Myometrial cell (primary cell): ENCODE data around the gene SERTAD1. TPM values are rescaled to one million over a fixed set of nuclear protein-coding genes. Genes with fewer than 3 reads are reported as not detected.

Source experiments
- total RNA-seq: library from RNA; depleted of rRNA; stranded (reverse); fragments of >200 nt; gene quantifications from 2 replicates; pipeline ENCODE4 v1.2.3, GENCODE V29; 2015

Gene SERTAD1, protein sequence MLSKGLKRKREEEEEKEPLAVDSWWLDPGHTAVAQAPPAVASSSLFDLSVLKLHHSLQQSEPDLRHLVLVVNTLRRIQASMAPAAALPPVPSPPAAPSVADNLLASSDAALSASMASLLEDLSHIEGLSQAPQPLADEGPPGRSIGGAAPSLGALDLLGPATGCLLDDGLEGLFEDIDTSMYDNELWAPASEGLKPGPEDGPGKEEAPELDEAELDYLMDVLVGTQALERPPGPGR
- total RNA-seq: 23.4 and 33.2 TPM in 2 replicates

DNA sequence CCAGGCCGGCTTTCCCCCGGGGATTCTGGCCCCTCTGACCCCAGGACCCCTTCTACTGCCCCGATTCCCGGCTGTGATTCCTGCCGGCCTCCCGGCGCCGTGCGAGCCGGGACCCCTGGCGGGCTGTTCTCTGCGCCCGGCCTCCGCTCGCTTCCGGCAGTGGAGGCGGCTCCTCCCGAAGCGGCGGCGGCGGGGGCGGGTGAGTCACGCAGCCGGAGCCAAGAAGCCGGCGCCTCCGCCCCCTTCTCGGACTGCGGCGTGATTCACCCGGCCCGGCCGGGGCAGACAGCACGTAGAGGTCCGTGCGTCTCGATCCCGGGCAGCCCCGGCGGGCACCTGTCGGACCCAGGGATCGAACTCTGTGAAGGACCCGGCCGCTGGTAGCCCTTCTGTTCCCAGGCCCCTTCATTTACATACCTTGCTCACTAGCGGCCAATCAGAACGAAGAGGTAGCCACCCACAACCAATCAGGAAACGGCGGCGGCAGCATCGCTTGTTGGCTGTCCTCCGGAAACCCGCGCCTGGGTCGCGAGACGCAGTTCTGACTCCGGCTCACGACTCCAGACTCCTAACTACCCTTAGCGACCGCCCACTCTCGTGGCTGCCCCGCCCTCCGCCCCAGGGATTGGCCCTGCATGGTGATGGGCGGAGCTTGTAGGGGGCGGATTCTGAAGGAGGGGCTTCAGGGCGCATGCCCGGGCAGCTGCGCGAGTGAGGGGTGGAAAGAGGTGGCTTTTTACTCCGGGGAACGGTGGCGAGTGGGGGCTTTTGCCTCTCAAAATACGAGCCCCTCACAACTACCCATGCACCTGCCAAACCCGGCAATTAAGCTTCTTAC is at the start of gene SERTAD1:
TSS of gene SERTAD1 (minus strand) at position 543 of the 838 bp plus-strand sequence. CDS start 2,446 bp downstream, outside the sequence.

DNA sequence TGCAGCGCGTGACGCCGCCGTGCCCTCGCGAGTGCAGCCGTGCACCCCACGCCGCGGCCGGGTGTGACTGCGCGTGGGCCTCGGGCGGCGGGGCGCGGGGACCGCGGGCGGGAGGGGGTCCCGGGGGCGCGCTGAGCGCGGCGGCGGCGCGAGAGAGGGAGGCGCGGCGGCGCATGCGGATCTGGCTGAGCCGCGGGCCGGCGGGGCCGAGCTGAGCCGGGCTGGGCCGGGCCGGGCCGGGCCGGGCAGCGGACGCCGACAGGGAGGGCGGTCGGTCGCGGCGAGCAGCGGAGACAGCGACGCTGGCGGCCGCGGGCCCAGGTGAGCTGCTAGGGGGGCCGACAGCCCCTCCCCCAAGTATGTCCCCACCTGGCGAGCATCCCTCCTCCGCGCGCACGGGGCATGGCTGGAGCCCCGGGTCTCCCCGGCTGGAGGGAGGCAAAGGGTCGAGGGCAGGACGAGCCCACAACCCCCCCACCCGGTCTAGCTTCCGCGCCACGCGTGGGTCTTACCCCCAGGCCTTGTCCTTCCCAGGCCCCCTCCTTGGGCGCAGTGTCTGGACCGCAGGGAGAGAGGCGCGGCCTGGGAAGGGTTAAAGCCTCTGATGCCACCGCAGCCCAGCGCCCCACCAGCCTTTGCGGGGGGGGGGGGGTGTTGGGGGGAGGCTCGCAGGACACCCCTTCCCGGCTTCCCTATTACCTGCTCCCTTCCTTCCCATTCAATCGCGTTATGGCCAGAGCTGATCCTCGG is 41.4 kb upstream of the SERTAD1 start, which contains the start of gene SPTBN4:
TSS of gene SPTBN4 (plus strand) at position 17 of the 750 bp plus-strand sequence. CDS start 5,621 bp downstream, outside the sequence.

DNA sequence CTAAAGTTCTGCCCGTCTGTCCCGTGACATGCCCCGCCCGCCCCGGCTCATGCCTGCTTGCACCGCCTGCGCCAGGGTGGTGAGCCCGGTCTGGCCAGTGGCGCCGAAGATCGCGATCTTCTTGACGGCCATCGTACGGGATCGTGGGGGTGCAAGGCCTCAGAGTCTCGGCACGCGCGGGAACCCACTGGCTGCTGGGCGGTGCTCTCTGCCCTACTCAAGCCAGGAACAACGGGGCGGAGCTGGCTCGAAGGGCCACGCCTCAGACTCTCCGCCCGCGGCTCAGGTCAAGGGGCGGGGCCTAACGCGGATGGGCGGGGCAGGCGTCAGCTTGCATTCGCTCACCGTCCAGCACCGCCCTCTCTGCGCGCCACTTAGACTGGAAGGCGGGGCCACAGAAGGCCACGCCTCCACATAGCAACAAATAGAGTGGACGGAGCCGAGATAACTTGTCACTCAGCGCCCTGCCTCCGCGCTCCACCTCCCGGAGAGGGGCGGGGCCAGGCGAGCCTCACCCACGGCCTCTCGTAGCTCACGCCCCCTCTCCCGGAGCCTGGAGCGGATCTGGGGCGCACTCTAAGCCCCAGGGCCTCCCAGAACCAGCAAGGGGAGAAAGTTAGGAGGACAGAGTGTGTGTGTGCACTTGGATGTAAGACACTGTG is 39.9 kb upstream of the SERTAD1 start, which contains the start of gene BLVRB:
TSS of gene BLVRB (minus strand) at position 189 of the 662 bp plus-strand sequence. CDS start at position 132, 57 bp downstream.

DNA sequence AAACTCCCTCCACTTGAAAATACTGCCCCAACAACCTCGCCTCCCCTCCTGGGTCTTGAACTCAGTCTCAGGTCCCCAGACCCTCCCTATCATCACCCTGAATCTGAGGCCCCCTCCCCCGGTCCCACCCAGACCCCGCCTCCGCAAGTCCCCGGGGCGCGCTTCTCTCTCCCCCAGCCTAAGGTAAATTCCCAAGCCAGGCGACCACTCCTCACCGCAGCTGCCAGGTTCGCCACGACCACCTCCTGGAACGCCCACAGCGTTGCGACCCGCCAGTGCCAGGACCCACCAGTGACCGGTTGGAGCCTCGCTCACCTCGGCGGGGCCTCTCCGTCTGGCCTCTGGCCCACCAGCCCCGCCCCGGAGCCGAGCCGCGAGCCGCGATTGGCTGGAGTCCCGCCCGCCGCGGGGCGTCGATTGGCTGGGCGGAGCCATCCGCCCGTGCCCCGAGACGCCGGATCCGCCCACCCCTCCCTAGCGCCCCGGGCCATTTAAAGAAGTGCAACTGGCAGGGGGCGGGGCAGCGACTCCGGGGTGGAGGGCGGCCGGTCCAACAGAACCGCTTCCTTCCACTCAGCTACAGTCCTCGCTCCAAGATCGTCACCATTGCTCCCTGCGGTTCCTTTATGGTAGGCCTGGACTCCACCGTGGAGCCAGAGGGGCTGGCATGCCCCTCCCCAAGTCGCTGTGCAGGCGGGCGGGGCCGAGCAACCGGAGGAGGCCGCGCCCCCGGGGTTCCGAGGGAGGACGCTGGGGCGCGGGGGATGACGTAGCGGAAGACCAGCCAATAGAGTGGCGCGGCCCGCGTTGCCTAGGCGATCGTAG is 18.4 kb upstream of the SERTAD1 start, which contains the start of gene SERTAD3:
TSS of gene SERTAD3 (minus strand) at position 336 of the 825 bp plus-strand sequence. CDS start 2,255 bp downstream, outside the sequence.

DNA sequence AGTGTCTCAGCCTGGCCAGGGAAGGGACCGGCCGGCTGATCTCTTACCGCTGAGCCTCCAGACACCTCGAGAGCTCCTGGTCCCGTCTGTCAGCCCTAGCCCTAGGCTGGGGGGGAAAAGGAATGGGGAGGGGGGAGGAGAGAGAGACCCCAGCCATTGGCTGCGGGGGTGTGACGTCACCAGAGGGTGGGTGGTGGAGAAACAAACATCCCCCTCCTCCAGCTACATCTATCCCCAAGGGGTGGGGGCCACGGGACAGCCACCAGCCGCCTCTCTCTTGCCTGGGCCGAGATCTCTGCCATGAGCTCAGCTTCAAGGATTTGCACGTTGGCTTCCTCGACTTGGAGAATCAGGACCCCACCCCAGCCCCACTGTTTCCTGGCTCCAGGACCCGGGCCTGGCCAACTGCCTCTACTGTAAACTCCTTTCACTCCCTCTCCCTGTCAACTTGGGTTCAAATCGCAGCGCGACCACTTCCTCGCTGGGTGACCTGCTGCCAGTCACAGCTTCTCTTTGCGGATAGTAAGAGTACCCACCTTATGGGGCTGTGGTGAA is 12.4 kb downstream of the SERTAD1 start, which contains the start of gene PRX:
TSS of gene PRX (minus strand) at position 88 of the 555 bp plus-strand sequence. CDS start 5,446 bp downstream, outside the sequence.

DNA sequence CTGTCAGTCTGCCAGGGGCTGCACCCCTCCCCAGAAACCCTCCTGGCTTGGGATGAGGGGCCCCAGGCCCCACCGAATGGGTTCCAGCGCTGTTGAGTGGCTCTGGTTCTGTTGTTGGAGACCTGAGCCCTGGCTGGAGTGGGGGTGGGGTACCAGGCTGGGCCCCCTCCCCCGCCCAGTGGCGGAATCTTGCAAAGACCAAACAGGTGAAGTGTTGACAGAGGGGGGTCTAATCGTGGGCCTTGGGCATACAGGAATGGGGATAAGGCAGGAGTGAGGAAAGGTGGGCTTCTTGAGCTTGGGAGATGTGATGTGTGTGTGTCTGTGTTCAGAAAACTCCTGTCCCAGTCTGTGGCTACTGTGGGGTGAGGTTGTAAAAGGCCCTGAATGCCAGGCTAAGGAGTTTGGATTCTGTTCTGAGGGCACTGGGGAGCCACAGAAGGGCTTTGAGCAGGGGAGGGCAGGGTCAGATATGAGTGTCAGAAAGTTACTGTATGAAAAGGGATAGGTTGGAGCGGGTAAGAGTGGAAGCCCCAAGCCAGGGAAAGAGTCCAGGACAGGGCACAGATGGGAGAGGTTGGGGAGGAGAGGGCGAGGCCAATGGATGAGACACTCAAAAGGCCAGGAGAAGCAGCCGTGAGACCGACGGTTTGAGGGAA is 35.6 kb downstream of the SERTAD1 start, which contains the start of gene HIPK4:
TSS of gene HIPK4 (minus strand) at position 98 of the 659 bp plus-strand sequence. CDS start 279 bp downstream, outside the sequence.

Other genes starting within 250 kb of the SERTAD1 start
- 6.0 and 10.4 TPM in 2 replicates for gene MAP3K10, start 234.6 kb downstream of the SERTAD1 start, total RNA-seq
- gene TTC9B, start 207.6 kb downstream of the SERTAD1 start, total RNA-seq: not detected in 2 replicates
- gene CCNP, start 199.3 kb downstream of the SERTAD1 start, total RNA-seq: not detected in 2 replicates
- 97.3 and 125 TPM in 2 replicates for gene AKT2, start 140.6 kb downstream of the SERTAD1 start, total RNA-seq
- 7.3 and 10.1 TPM in 2 replicates for gene C19orf47, start 77.6 kb downstream of the SERTAD1 start, total RNA-seq
- gene PLD3, start 77.3 kb downstream of the SERTAD1 start, total RNA-seq: 400 and 439 TPM in 2 replicates
- not detected in 2 replicates for gene HIPK4, start 35.8 kb downstream of the SERTAD1 start, total RNA-seq
- 2.5 and 2.9 TPM in 2 replicates for gene PRX, start 12.6 kb downstream of the SERTAD1 start, total RNA-seq
- gene SERTAD3, start 18.3 kb upstream of the SERTAD1 start, total RNA-seq: 25.9 and 27.4 TPM in 2 replicates
- gene BLVRB, start 39.8 kb upstream of the SERTAD1 start, total RNA-seq: 93.9 and 158 TPM in 2 replicates
- 0.18 and 2.6 TPM in 2 replicates for gene SPTBN4, start 41.0 kb upstream of the SERTAD1 start, total RNA-seq
- gene SHKBP1, start 150.9 kb upstream of the SERTAD1 start, total RNA-seq: 77.6 and 99.4 TPM in 2 replicates
- 50.7 and 63.6 TPM in 2 replicates for gene LTBP4, start 175.4 kb upstream of the SERTAD1 start, total RNA-seq